ENCODE measurements around the gene FAM180B. TPM values are rescaled to one million over a fixed set of nuclear protein-coding genes. Genes with fewer than 3 reads are reported as not detected.

FAM180B gene
- total and polyA plus RNA-seq, 12 donors: 0.16 to 0.38 (median 0.24) TPM; not detected in 9

DNA sequence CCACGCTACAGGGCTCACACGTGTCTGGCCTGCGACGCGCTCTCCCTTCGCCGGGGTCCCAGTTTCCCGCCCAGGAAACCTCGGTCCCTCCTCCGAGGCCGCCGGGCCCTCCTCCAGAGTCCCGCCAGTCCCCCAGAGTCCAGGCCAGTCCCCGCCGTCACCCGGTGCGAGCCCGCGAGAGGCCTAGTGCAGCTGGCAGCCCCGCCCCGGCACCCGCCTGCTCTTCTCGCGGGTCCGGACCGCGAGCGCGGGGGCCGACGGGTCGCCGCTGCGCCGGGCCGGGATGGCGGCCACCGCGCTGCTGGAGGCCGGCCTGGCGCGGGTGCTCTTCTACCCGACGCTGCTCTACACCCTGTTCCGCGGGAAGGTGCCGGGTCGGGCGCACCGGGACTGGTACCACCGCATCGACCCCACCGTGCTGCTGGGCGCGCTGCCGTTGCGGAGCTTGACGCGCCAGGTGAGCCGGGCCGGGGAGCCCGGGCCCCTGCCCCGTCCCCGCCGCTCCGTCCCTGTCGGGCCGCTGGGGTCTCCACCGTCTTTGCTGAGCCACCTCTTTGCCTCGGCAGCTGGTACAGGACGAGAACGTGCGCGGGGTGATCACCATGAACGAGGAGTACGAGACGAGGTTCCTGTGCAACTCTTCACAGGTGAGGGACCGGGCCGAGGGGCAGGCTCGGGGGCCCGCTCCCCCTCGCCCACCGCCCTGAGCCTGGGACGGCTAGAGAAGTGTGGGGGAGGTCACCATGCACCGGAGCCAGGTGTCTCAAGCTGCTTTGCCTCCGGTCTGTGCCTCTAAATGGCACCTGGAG, 20.9 kb upstream of the FAM180B start, which contains the start of gene PTPMT1:
PTPMT1 (plus strand) TSS at position 260 of the 809 bp plus-strand sequence; CDS start at position 284, 24 bp downstream.
- 0 to 2% (median 1%) methylated on average over 7 to 86 of the region's 86 CpGs for WGBS, 4 donors
- intact Hi-C loops (cut with DNase I): no loop called here
- H3K4me1 ChIP-seq (replicated peaks in 1 of 2): peaks cover 0 to 18% of the 10 kb centered on the region in 2 donors

DNA sequence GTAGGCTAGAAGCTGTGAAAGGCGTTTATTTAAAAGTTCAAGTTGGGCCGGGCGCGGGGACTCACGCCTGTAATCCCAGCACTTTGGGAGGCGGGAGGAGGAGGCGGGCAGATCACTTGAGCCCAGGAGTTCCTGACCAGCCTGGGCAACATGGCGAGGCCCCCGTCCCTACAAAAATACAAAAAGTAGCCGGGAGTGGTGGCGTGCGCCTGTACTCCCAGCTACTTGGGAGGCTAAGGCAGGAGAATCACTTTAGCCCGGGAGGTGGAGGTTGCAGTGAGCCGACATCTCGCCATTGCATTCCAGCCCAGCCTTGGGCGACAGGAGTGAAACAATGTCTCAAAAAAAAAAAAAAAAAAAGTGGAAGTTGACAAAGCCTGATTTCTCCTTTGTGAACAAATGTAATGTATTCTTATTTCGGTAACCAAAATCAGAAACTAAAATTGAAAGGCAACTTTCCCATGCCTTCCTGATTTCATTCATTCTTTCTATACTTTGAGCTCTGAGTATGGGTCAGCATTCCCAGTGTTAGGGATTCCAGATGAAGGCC, 20.3 kb upstream of the FAM180B start:
- no peaks in the 10 kb centered on the region for H3K9me3 ChIP-seq (replicated peaks in 1 of 3)

More for the DNA sequence above, 20.9 kb upstream of the FAM180B start, which contains the start of gene PTPMT1:
- TF ChIP-seq POLR2A (IDR thresholded peaks at IDR 0.05): peak; percentile 76 to 78
- TF ChIP-seq, protein P1, sequence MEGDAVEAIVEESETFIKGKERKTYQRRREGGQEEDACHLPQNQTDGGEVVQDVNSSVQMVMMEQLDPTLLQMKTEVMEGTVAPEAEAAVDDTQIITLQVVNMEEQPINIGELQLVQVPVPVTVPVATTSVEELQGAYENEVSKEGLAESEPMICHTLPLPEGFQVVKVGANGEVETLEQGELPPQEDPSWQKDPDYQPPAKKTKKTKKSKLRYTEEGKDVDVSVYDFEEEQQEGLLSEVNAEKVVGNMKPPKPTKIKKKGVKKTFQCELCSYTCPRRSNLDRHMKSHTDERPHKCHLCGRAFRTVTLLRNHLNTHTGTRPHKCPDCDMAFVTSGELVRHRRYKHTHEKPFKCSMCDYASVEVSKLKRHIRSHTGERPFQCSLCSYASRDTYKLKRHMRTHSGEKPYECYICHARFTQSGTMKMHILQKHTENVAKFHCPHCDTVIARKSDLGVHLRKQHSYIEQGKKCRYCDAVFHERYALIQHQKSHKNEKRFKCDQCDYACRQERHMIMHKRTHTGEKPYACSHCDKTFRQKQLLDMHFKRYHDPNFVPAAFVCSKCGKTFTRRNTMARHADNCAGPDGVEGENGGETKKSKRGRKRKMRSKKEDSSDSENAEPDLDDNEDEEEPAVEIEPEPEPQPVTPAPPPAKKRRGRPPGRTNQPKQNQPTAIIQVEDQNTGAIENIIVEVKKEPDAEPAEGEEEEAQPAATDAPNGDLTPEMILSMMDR (IDR thresholded peaks at IDR 0.05): no peak
- Histone ChIP-seq H3K9me3 (replicated peaks in 1 of 3) (no peaks in the 10 kb centered on the region), H3K27me3 (no peaks in the 10 kb centered on the region), H3K36me3 (replicated peaks in 1 of 2) (peaks cover 0 to 5% of the 10 kb centered on the region in 2 donors), H3K27ac (peak within 1 kb of the TSS in 4 of 5 donors; percentile 73 to 88 (median 80)), H3K4me3 (peak within 1 kb of the TSS; percentile 69 to 99 (median 98))
- peak; percentile 70 to 84 (median 81) for DNase-seq

DNA sequence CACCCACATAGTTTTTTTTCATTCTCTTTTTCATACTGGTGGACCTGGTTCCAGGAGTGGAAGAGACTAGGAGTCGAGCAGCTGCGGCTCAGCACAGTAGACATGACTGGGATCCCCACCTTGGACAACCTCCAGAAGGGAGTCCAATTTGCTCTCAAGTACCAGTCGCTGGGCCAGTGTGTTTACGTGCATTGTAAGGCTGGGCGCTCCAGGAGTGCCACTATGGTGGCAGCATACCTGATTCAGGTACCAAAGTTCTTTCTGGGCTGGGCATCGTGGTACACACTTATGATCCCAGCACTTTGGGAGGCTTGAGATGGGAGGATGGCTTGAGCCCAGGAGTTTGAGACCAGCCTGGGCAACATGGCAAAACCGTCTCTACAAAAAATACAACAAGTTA, 16.8 kb upstream of the FAM180B start:
- peaks cover 0 to 42% of the 10 kb centered on the region in 2 donors for H3K36me3 ChIP-seq (replicated peaks in 1 of 2)
- 95 to 100% (median 97%) methylated on average over 5 to 7 of the region's 7 CpGs for WGBS, 4 donors
- no peak overlapping the region for H3K4me3 ChIP-seq
- H3K27ac ChIP-seq: no peak overlapping the region
- DNase-seq: no peak
- H3K4me1 ChIP-seq (replicated peaks in 1 of 2): peaks cover 0 to 15% of the 10 kb centered on the region in 2 donors
- TF ChIP-seq, protein P1 (IDR thresholded peaks at IDR 0.05): no peak
- no peak for TF ChIP-seq POLR2A (IDR thresholded peaks at IDR 0.05)
- no peaks in the 10 kb centered on the region for H3K27me3 ChIP-seq
- intact Hi-C loops (cut with DNase I): no loop called here
- H3K9me3 ChIP-seq (replicated peaks in 1 of 3): no peaks in the 10 kb centered on the region

More for the DNA sequence above, 20.3 kb upstream of the FAM180B start:
- DNase-seq: peak in 3 of 7 donors; percentile 35 to 58 (median 38)
- Histone ChIP-seq H3K4me3 (peak overlapping the region; percentile 69 to 99 (median 98)), H3K27me3 (no peaks in the 10 kb centered on the region), H3K4me1 (replicated peaks in 1 of 2) (peaks cover 0 to 18% of the 10 kb centered on the region in 2 donors), H3K27ac (peak overlapping the region in 4 of 5 donors; percentile 73 to 88 (median 80)), H3K36me3 (replicated peaks in 1 of 2) (peaks cover 0 to 8% of the 10 kb centered on the region in 2 donors)
- TF ChIP-seq POLR2A (IDR thresholded peaks at IDR 0.05): no peak
- TF ChIP-seq, protein P1 (IDR thresholded peaks at IDR 0.05): no peak
- WGBS, 4 donors: 37 to 43% (median 39%) methylated on average over 17 of the region's 17 CpGs
- intact Hi-C loops (cut with DNase I): no loop called here

DNA sequence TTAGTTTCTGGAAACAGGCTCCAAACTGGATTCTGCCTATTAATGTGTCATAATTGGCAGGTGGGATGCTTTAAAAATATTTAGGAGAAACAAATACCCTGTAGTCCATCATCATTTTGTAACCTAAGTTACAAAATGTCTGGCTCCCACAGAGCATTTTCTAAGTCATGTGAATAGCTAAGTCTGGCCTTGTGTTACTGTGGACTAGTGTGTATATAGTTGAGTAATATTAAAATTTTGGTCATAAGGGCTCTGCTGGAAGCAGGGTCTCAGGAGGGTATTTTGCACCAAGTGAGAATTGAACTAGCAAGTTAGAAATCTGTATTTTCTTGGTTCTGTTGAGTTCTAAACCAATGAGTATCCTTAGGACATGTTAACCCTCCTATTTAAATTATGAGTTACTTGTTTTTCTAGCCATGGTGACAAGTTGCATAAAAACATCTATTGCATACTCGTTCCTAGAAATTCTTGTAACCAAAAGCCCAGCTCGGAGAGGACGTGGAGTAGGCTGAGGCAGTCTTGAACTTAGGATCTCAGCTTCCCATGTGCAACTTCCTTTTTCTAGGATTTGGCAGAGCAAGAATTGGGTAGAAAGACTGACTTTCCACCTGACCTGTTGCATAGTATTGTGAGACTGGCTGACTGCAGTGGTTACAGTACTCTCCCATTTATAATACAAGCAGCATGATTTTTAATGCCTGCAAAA, 15.7 kb upstream of the FAM180B start:
- Histone ChIP-seq H3K4me3 (no peak overlapping the region), H3K9me3 (replicated peaks in 1 of 3) (no peaks in the 10 kb centered on the region), H3K27me3 (no peaks in the 10 kb centered on the region), H3K27ac (no peak overlapping the region), H3K36me3 (replicated peaks in 1 of 2) (peaks cover 0 to 54% of the 10 kb centered on the region in 2 donors), H3K4me1 (replicated peaks in 1 of 2) (peaks cover 0 to 9% of the 10 kb centered on the region in 2 donors)
- WGBS, 4 donors: 73 to 85% (median 82%) methylated on average over 3 of the region's 3 CpGs
- DNase-seq: no peak
- no peak for TF ChIP-seq POLR2A (IDR thresholded peaks at IDR 0.05)
- TF ChIP-seq, protein P1 (IDR thresholded peaks at IDR 0.05): no peak
- intact Hi-C loops (cut with DNase I): no loop called here

All from adrenal gland (tissue), 12 donors.